Measurements from ENCODE around the gene GPR150.

Gene GPR150

DNA sequence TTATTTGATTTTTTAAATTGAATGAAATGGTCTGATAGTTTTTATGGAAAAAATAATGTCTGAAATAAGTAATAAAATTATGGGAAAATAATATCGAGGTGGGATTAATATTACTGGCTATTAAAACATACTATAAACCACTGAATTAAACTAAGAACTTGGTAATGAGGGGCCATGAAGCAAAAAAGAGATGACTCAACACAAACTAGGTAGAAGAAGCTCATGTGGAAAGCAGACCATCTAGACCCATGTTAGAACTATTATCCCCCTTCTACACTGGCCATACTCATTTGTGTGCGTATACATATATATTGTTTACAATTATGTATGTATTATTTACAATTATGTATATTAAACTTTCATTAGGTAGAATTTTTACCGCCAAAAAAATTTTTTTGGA, 8.5 kb upstream of the GPR150 start:
- no peak overlapping the region for H3K27ac ChIP-seq
- TF ChIP-seq, protein P1, sequence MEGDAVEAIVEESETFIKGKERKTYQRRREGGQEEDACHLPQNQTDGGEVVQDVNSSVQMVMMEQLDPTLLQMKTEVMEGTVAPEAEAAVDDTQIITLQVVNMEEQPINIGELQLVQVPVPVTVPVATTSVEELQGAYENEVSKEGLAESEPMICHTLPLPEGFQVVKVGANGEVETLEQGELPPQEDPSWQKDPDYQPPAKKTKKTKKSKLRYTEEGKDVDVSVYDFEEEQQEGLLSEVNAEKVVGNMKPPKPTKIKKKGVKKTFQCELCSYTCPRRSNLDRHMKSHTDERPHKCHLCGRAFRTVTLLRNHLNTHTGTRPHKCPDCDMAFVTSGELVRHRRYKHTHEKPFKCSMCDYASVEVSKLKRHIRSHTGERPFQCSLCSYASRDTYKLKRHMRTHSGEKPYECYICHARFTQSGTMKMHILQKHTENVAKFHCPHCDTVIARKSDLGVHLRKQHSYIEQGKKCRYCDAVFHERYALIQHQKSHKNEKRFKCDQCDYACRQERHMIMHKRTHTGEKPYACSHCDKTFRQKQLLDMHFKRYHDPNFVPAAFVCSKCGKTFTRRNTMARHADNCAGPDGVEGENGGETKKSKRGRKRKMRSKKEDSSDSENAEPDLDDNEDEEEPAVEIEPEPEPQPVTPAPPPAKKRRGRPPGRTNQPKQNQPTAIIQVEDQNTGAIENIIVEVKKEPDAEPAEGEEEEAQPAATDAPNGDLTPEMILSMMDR (conservative IDR thresholded peaks at IDR 0.05) = no peak

DNA sequence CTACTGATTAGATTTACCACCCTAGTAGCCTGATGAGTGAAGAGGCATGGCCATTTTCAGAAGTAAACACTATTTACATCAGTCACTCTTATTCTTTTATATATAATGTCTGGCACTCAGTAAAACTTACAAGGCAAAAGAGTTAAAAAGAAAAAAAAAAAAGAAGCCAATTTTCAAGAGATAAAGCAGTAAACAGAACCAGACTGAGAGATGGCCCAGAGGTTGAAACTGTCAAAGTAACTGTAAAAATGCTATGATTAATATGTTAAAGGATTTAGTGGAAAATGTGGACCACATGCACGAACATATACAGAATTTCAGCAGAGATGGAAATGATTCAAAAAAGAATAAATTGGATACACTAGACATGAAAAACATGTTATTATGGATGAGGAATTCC, 6.4 kb upstream of the GPR150 start:
- TF ChIP-seq, protein P1 (conservative IDR thresholded peaks at IDR 0.05) = no peak
- H3K27ac ChIP-seq = no peak overlapping the region

DNA sequence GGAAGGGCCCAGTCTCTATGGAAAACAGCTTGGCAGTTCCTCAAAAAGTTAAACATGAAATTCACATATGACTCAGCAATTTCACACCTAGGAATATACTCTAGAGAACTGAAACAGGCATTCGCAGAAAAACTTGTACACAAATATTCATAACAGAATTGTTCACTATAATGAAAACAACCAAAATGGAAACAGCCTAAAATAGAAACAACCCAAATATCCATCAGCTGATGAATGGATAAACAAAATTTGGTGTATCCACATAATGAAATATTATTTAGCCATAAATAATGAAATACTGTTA, 4.8 kb upstream of the GPR150 start:
- TF ChIP-seq, protein P1 (conservative IDR thresholded peaks at IDR 0.05) = no peak
- no peak overlapping the region for H3K27ac ChIP-seq

DNA sequence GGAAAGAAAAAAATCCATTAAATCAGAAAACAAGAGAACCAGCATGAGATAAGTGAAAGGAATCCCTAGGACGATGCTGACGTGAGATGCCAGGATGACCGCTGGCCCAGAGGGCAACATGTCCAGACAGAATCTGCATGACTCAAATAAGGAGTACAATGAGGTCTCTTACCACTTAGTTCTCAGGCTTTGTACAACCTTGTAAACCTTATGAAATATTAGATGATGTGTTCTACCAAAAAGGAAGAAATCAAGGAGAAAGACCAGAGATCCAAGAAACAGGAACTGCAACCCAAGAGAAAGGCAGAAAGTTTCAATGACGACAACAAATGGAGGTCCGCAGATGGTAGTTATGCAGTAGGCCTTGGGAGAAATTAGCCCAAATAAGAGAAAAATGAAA, 2.8 kb upstream of the GPR150 start:
- no peak overlapping the region for H3K27ac ChIP-seq
- TF ChIP-seq, protein P1 (conservative IDR thresholded peaks at IDR 0.05) = no peak

DNA sequence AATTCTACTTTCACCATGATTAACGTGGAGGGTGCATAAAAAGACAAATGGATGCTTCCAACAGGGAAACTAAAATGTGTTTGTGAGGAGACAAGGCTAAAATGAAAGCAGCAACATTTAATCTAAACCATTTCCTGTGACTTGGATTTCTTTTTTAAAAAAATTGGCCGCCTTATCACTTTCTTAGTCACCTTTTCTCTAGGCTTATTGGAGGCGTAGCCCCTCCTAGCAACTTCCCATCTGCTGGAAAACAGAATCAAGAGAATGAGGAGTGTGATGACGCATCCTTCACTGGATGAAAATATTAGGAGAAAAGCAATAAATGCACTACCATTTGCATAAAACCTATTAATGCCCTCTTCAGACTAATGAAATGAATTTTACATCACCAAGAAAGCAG, 791 bp upstream of the GPR150 start:
- no peak overlapping the region for H3K27ac ChIP-seq
- TF ChIP-seq, protein P1 (conservative IDR thresholded peaks at IDR 0.05) = no peak

DNA sequence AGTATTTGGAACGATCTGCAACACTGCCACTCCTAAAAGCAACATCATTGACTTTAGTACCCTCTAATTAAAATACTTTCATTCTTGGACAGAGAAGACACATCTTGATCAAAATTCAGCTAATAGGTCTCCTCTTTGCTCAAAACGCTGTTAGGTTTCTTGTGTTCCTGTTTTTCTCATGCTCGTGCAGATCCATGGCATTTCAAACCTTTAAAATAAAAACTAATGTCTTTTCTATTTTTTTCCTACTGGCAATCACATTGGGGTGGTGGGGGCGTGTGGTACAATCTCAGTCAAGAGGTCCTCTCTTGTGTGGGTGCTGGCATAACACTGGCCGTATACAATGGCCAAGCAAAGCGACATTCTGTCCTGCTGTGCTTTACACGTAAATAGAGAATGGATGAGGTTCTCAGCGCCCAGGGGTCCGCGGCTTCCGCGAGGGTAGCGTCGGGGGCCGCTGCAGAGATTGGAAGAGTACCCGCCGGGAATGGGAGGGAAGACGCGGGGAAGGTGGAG, 315 bp upstream of the GPR150 start:
- TF ChIP-seq, protein P1 (conservative IDR thresholded peaks at IDR 0.05) = no peak
- H3K27ac ChIP-seq = no peak overlapping the region; the same call in 1 of the 2 replicates

DNA sequence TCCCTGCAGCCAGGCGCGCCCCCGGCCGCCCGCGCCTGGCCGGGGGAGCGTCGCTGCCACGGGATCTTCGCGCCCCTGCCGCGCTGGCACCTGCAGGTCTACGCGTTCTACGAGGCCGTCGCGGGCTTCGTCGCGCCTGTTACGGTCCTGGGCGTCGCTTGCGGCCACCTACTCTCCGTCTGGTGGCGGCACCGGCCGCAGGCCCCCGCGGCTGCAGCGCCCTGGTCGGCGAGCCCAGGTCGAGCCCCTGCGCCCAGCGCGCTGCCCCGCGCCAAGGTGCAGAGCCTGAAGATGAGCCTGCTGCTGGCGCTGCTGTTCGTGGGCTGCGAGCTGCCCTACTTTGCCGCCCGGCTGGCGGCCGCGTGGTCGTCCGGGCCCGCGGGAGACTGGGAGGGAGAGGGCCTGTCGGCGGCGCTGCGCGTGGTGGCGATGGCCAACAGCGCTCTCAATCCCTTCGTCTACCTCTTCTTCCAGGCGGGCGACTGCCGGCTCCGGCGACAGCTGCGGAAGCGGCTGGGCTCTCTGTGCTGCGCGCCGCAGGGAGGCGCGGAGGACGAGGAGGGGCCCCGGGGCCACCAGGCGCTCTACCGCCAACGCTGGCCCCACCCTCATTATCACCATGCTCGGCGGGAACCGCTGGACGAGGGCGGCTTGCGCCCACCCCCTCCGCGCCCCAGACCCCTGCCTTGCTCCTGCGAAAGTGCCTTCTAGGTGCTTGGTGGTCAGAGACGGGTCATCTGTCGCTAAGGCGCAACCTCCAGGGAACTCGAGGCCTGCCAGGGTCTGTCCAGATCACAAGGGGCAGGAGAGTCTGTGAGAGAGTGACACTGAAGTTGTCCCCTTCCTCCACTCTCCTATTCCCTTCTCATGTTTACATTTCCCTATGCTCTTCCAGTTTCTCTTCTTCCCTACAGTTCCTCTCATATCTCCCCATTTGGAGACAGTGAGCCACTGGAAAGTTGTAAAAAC, 1.3 kb downstream of the GPR150 start:
- peak overlapping the region; percentile 62 for H3K27ac ChIP-seq
- TF ChIP-seq, protein P1 (conservative IDR thresholded peaks at IDR 0.05) = peak; percentile 28; the same call in 1 of the 2 replicates
